ENCODE results near the gene SGPL1.

GRCh38 chr10:70845816-70846215 is 30.1 kb downstream of the SGPL1 start:
- TF ChIP-seq FOXM1 (IDR thresholded peaks at IDR 0.05; ENCODE audit: borderline replicate concordance, low read depth) (no peak), USF1 (IDR thresholded peaks at IDR 0.05) (no peak)

Data from Ishikawa (cell line).